ENCODE measurements around the gene EHD2. TPM values are rescaled to one million over a fixed set of nuclear protein-coding genes. Genes with fewer than 3 reads are reported as not detected.
"Not testable (repeated sequence)": the region's sequence is repeated elsewhere in the genome, so short reads cannot be mapped to it uniquely, and the experiment has no call there.

Gene EHD2
- polyA plus RNA-seq, 3 donors, result not detected

DNA sequence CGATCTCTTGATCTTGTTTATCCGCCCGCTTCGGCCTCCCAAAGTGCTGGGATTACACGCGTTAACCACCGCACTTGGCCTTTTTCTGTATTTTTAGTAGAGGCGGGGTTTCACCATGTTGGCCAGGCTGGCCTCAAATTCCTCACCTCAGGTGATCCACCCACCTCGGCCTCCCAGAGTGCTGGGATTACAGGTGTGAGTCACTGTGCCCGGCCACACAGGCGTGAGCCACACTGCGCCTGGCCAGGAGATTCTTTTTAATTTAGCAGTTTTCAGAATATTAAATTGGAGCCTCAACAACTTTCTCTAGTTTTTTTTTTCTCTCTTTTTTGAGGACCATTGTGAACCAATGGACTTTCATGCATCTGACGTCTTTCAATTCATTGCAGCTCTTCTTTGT, 76.6 kb downstream of the EHD2 start:
- not testable (repeated sequence) for H3K9ac ChIP-seq (ENCODE audit: insufficient read depth, low read length, poor library complexity, severe bottlenecking); H3K27me3 ChIP-seq (ENCODE audit: control insufficient read depth in 2 of 2, insufficient read depth in 2 of 2, low read length in 2 of 2); H3K4me2 ChIP-seq (replicated peaks; ENCODE audit: extremely low read depth, low read length, poor library complexity, severe bottlenecking); H3K4me3 ChIP-seq (replicated peaks in 1 of 3; ENCODE audit: low read depth in 2 of 3, low read length in 3 of 3); H3K4me3 Mint-ChIP-seq; H3K79me2 ChIP-seq (ENCODE audit: insufficient read depth, low read length); H4K20me1 ChIP-seq (ENCODE audit: insufficient read depth, low read length); H3K27ac Mint-ChIP-seq; H3K4me1 Mint-ChIP-seq; H3K9me3 Mint-ChIP-seq; DNase-seq; H3K4me1 ChIP-seq (ENCODE audit: control insufficient read depth in 1 of 2, insufficient read depth in 2 of 2, low read length in 2 of 2); H3K27ac ChIP-seq (ENCODE audit: low read depth in 1 of 2, low read length in 2 of 2); H3K9me3 ChIP-seq (replicated peaks in 1 of 2; ENCODE audit: control insufficient read depth in 1 of 2, insufficient read depth in 1 of 2, low read length in 2 of 2); H2AFZ ChIP-seq (ENCODE audit: insufficient read depth, low read depth, low read length, poor library complexity, severe bottlenecking)
- peaks cover 7 to 18% of the 10 kb centered on the region in 2 donors for H3K36me3 Mint-ChIP-seq
- H3K27me3 Mint-ChIP-seq (ENCODE audit: low read depth in 3 of 3), result peaks cover 3 to 11% (median 4%) of the 10 kb centered on the region in 3 donors
- H3K36me3 ChIP-seq (replicated peaks in 1 of 2; ENCODE audit: control insufficient read depth in 1 of 2, insufficient read depth in 2 of 2, low read length in 2 of 2), result peaks cover 4 to 12% of the 10 kb centered on the region in 2 donors
- intact Hi-C loops (cut with micrococcal nuclease), result loop anchor here in 1 of 2 donors (5.0 kb wide), 1 partner anchor 78 kb away; the partner anchor contains the start of gene EHD2
- 96% methylated on average over 7 of the region's 13 CpGs for whole genome bisulfite sequencing (ENCODE audit: insufficient coverage)

DNA sequence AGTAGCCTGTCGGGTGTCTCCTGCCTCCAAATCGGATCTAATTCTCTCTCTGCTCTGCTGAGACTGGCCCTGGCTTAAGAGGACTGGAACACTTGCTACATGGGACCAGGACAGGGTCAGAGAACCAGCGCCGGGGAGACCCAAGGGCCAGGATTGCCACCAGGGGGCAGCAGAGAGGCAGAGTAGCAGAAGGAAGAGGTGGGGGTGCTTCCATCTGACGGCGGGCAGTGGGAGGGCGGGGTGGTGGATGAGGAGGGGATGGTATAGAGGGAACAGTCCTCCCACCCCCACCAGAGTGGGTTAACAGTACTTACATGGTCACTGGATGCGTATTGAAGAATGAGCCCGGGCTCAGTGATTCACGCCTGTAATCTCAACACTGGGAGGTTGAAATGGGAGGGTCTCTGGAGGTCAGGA, 77.2 kb downstream of the EHD2 start:
- Mint-ChIP-seq H3K27ac (no peak overlapping the region), H3K36me3 (peaks cover 4 to 12% of the 10 kb centered on the region in 2 donors), H3K4me1 (peaks cover 1% of the 10 kb centered on the region), H3K4me3 (no peak overlapping the region), H3K27me3 (ENCODE audit: low read depth in 3 of 3) (peaks cover 4 to 11% (median 4%) of the 10 kb centered on the region in 3 donors), H3K9me3 (peaks cover 0 to 9% (median 7%) of the 10 kb centered on the region in 7 donors)
- H3K79me2 ChIP-seq (ENCODE audit: insufficient read depth, low read length), result no peaks in the 10 kb centered on the region
- H3K27me3 ChIP-seq (ENCODE audit: control insufficient read depth in 2 of 2, insufficient read depth in 2 of 2, low read length in 2 of 2), result no peaks in the 10 kb centered on the region
- no peak overlapping the region for H3K9ac ChIP-seq (ENCODE audit: insufficient read depth, low read length, poor library complexity, severe bottlenecking)
- no peak overlapping the region for H3K4me2 ChIP-seq (replicated peaks; ENCODE audit: extremely low read depth, low read length, poor library complexity, severe bottlenecking)
- 33% methylated on average over 3 of the region's 10 CpGs for WGBS (ENCODE audit: insufficient coverage)
- no peaks in the 10 kb centered on the region for H3K4me1 ChIP-seq (ENCODE audit: control insufficient read depth in 1 of 2, insufficient read depth in 2 of 2, low read length in 2 of 2)
- H4K20me1 ChIP-seq (ENCODE audit: insufficient read depth, low read length), result no peaks in the 10 kb centered on the region
- TF ChIP-seq, protein P1, sequence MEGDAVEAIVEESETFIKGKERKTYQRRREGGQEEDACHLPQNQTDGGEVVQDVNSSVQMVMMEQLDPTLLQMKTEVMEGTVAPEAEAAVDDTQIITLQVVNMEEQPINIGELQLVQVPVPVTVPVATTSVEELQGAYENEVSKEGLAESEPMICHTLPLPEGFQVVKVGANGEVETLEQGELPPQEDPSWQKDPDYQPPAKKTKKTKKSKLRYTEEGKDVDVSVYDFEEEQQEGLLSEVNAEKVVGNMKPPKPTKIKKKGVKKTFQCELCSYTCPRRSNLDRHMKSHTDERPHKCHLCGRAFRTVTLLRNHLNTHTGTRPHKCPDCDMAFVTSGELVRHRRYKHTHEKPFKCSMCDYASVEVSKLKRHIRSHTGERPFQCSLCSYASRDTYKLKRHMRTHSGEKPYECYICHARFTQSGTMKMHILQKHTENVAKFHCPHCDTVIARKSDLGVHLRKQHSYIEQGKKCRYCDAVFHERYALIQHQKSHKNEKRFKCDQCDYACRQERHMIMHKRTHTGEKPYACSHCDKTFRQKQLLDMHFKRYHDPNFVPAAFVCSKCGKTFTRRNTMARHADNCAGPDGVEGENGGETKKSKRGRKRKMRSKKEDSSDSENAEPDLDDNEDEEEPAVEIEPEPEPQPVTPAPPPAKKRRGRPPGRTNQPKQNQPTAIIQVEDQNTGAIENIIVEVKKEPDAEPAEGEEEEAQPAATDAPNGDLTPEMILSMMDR (IDR thresholded peaks at IDR 0.05), result peak; percentile 88
- intact Hi-C loops (cut with micrococcal nuclease), result no loop called here
- peak; percentile 55 to 72 (median 59) for DNase-seq
- H3K27ac ChIP-seq (ENCODE audit: low read depth in 1 of 2, low read length in 2 of 2), result no peak overlapping the region
- H2AFZ ChIP-seq (ENCODE audit: insufficient read depth, low read depth, low read length, poor library complexity, severe bottlenecking), result no peak overlapping the region
- H3K4me3 ChIP-seq (replicated peaks in 1 of 3; ENCODE audit: low read depth in 2 of 3, low read length in 3 of 3), result no peak overlapping the region
- no peaks in the 10 kb centered on the region for H3K9me3 ChIP-seq (replicated peaks in 1 of 2; ENCODE audit: control insufficient read depth in 1 of 2, insufficient read depth in 1 of 2, low read length in 2 of 2)
- peaks cover 2 to 8% of the 10 kb centered on the region in 2 donors for H3K36me3 ChIP-seq (replicated peaks in 1 of 2; ENCODE audit: control insufficient read depth in 1 of 2, insufficient read depth in 2 of 2, low read length in 2 of 2)
